Skeletal muscle tissue (tissue), 4 donors: ENCODE measurements around the gene ATP6V0E2. TPM values are rescaled to one million over a fixed set of nuclear protein-coding genes. Genes with fewer than 3 reads are reported as not detected.
"Not testable (repeated sequence)": the region's sequence is repeated elsewhere in the genome, so short reads cannot be mapped to it uniquely, and the experiment has no call there.

Experiments
- H3K27ac ChIP-seq: one replicate; pipeline ENCODE4 v1.7.0; 2013; ENCODE audit warnings: mild to moderate bottlenecking, low read depth, low read length, inconsistent platforms
- H3K27me3 ChIP-seq, 3 donors: one replicate each; pipeline ENCODE4 v1.7.0; 2013; ENCODE audit warnings: low read length in 3 of 3; ENCODE audit not compliant: control insufficient read depth in 3 of 3, insufficient read depth in 3 of 3
- H3K36me3 ChIP-seq, 3 donors: one replicate each; pipeline ENCODE4 v1.7.0; 2013; ENCODE audit warnings: low read length in 3 of 3; ENCODE audit not compliant: control insufficient read depth in 3 of 3, insufficient read depth in 3 of 3
- H3K4me1 ChIP-seq, 3 donors: one replicate each; pipeline ENCODE4 v1.7.0; 2013; ENCODE audit warnings: low read length in 3 of 3, mild to moderate bottlenecking in 3 of 3; ENCODE audit not compliant: control insufficient read depth in 3 of 3, insufficient read depth in 3 of 3
- H3K4me3 ChIP-seq, 3 donors: one replicate each; pipeline ENCODE4 v1.7.0; 2013; ENCODE audit warnings: low read length in 3 of 3
- H3K9ac ChIP-seq, 3 donors: one replicate each; pipeline ENCODE4 v1.7.0; 2013; ENCODE audit warnings: low read length in 3 of 3, mild to moderate bottlenecking in 3 of 3, moderate library complexity in 2 of 3, low read depth in 1 of 3
- H3K9me3 ChIP-seq, 3 donors: one replicate each; pipeline ENCODE4 v1.7.0; 2013; ENCODE audit warnings: low read length in 3 of 3; ENCODE audit not compliant: control insufficient read depth in 3 of 3
- total RNA-seq: library from RNA; depleted of rRNA; stranded (reverse); fragments of >200 nt; gene quantifications from one replicate; pipeline ENCODE4 v1.2.3, GENCODE V29; 2014
- donor health status: Osteomylitis.

ATP6V0E2 gene
- total RNA-seq, 1 donor from 2014 or later = 5.2 TPM

DNA sequence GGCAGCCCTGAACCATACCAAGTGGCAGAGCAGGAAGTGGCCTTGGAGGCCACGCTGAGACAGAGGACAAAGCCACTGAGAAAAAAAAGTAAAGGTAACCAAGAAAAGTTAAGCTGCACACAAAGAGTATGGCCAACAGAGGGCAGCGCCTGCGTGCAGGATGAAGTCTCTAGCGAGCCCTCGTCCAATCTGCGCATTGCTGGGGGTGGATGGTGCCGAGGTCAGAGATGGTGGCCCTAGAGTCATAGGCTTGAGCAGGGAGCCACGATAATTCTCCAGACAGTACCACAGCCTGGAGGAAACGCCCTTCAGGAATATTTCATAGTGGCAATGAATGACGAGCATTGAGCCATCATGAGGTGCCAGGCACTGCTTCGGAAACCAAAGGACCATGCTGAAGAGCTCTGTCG lies 9.7 kb downstream of the ATP6V0E2 start:
- H3K36me3 ChIP-seq = no peaks in the 10 kb centered on the region
- peak overlapping the region in 1 of 3 donors; percentile 13 for H3K4me3 ChIP-seq
- peak overlapping the region in 1 of 3 donors; percentile 3 for H3K9ac ChIP-seq
- no peaks in the 10 kb centered on the region for H3K27me3 ChIP-seq
- H3K27ac ChIP-seq = no peak overlapping the region
- no peaks in the 10 kb centered on the region for H3K9me3 ChIP-seq
- peaks cover 0 to 16% (median 10%) of the 10 kb centered on the region in 3 donors for H3K4me1 ChIP-seq

DNA sequence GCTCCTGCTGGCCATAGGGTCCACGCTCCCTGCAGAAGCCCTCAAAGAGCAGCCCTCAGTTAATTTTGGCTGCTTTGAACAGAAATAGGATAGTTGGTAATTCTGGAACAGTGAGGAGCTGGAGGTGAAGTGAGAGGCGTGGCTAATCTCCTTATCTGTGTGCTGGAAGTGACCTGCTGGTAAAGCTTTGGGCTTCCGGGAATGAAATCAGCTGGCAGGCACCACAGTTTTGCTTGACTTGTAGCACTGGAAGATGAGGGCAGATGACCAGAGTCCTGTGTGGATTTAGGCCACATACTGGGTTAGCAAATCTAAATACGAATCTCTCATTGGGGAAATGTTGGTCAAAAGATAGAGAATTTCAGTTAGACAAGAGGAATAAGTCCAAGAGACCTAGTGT lies 10.2 kb downstream of the ATP6V0E2 start:
- Histone ChIP-seq H3K9ac (no peak overlapping the region), H3K4me3 (no peak overlapping the region), H3K27ac (no peak overlapping the region), H3K4me1 (peaks cover 0 to 16% (median 10%) of the 10 kb centered on the region in 3 donors), H3K9me3 (no peaks in the 10 kb centered on the region), H3K36me3 (no peaks in the 10 kb centered on the region), H3K27me3 (no peaks in the 10 kb centered on the region)

DNA sequence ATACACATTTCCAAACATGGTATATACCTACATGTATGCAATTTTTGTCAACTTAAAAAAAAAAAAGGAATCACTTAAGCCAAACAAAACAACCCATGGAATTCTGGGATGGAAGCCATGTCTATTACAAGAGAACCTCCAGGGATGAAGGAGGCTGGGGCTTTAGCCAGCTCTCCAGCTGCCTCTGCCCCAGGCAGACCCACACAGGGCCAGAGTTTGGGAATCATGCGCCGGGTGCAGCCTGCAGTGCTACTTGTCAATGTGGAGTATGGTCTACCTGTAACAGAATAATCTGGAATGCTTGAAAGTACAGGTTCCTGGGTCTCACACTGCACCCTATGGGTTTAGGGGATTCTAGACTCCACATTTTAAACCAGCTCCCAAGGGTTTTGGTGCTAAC lies 10.8 kb downstream of the ATP6V0E2 start:
- Histone ChIP-seq H3K9me3 (no peaks in the 10 kb centered on the region), H3K4me3 (no peak overlapping the region), H3K27me3 (no peaks in the 10 kb centered on the region), H3K4me1 (peaks cover 0 to 16% (median 10%) of the 10 kb centered on the region in 3 donors), H3K9ac (no peak overlapping the region), H3K36me3 (no peaks in the 10 kb centered on the region), H3K27ac (no peak overlapping the region)

DNA sequence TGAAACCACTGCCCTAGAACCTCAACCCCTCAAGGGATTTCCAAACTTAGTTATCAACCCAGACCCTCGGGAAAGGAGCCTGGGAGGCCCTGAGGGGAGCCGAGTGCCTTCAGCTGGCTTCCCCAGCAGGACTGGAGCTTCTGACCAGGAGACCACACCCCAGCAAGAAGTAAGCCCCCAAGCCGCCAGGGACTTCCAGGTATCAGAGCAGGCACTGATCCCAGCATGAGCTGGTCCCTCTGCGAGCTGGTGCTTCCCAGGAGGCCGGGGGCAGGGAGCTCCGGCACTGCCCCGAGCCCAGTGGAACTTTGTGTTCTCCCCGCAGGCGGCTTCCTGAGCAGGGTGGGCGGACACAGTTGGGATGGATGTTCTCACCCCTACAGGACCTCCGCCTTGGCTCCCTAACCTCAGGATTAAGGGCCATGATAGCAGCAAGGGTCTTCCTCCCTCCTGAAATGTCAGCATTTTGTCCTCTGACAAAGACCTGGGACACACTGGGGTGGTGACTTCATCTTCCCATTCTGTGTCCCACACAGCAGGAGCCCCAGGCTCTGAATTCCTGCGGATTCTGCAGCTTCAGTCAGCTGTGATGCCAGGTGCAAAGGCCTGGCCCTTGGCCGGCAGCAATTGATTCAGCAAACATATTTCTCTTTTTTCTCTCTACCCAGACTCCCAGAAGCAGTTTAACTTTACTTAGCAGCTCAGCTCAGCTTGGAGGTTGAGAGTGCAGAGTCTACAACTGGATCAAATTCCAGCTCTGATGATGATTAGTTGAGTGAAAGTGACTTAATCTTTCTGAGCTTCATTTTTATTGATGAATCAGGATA lies 11.6 kb downstream of the ATP6V0E2 start:
- H3K9ac ChIP-seq = no peak overlapping the region
- H3K27ac ChIP-seq = no peak overlapping the region
- H3K27me3 ChIP-seq = no peaks in the 10 kb centered on the region
- no peaks in the 10 kb centered on the region for H3K36me3 ChIP-seq
- peaks cover 0 to 16% (median 10%) of the 10 kb centered on the region in 3 donors for H3K4me1 ChIP-seq
- no peak overlapping the region for H3K4me3 ChIP-seq
- no peaks in the 10 kb centered on the region for H3K9me3 ChIP-seq

DNA sequence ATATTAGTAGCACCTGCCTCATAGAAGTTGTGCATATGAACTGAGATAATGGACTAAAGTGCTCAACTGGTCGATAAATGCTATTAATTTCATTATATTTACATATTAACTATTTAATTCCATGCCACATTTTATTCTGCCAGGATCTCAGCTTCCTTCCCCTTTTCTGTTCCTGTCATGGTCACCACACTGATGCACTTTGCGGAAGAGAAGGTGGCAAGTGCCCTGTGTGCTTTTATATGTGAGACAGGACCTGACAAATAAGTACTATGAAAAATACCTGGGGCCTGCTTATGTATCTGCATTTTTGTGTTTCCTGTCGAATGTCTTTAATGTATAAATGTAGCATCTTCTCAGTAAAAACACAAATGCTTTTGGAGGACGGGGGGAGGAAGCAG lies 12.2 kb downstream of the ATP6V0E2 start:
- Histone ChIP-seq H3K4me3 (no peak overlapping the region), H3K4me1 (peaks cover 0 to 16% (median 10%) of the 10 kb centered on the region in 3 donors), H3K27ac (no peak overlapping the region), H3K9ac (no peak overlapping the region), H3K9me3 (no peaks in the 10 kb centered on the region), H3K27me3 (no peaks in the 10 kb centered on the region), H3K36me3 (no peaks in the 10 kb centered on the region)

DNA sequence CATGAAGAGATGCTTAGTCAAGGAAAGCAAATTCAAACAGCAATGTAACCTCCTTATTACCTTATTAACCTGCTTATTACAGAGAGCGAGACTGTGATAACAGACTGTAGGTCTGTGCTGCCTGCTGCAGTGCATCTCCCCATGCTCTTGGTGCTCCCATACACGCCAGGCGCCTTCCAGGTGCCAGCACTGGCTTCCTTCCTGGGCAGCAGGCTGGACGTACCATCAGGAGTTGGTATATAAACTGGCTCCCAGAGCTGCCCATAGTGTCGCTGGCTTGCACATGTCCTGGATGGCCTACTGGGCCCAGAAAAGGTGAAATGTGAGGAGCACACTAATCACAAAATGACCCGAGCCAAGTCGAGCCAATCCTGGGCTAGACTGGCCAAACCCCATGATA lies 13.5 kb downstream of the ATP6V0E2 start:
- Histone ChIP-seq H3K9ac (no peak overlapping the region), H3K27me3 (no peaks in the 10 kb centered on the region), H3K4me3 (no peak overlapping the region), H3K9me3 (no peaks in the 10 kb centered on the region), H3K4me1 (peaks cover 0 to 16% (median 10%) of the 10 kb centered on the region in 3 donors), H3K27ac (no peak overlapping the region), H3K36me3 (no peaks in the 10 kb centered on the region)

DNA sequence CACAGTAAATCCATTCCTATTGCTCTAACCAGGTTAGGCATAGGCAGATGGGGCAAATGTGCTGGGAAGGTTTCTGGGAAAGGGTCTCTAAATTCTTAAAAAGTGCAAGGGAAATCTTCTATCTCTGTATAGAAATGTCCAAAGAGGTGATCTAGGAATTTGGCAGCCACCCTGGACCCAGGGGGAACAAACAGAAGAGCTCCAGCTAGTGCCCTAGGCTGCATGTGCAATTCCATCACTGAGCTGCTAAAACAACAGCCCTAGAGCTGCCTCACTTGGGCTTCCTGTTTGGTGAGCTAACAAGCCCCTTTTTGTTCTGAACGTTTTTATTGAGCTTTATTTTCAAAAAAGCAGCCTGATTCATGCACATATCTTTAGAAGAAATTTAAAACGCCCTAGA lies 16.9 kb downstream of the ATP6V0E2 start:
- not testable (repeated sequence) for H3K27me3 ChIP-seq, H3K27ac ChIP-seq, H3K4me1 ChIP-seq, H3K9ac ChIP-seq, H3K4me3 ChIP-seq, H3K9me3 ChIP-seq, H3K36me3 ChIP-seq

DNA sequence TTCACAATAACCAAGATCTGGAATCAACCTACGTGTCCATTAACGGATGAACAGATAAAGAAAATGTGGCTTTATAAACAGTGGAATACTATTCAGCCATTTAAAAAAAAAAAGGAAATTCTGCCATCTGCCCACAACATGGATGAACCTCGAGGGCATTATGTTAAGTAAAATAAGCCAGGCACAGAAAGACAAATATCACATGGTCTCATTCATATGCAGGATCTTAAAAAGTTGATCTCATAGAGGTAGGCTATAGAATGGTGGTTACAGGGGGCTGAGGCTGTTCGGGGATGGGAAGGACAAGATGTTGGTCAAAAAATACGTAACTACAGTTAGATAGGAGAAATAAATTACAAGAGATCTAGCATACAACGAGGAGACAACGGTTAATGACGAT lies 21.2 kb downstream of the ATP6V0E2 start:
- H3K36me3 ChIP-seq, H3K9me3 ChIP-seq, H3K4me3 ChIP-seq, H3K4me1 ChIP-seq, H3K9ac ChIP-seq, H3K27ac ChIP-seq, H3K27me3 ChIP-seq: not testable (repeated sequence)

DNA sequence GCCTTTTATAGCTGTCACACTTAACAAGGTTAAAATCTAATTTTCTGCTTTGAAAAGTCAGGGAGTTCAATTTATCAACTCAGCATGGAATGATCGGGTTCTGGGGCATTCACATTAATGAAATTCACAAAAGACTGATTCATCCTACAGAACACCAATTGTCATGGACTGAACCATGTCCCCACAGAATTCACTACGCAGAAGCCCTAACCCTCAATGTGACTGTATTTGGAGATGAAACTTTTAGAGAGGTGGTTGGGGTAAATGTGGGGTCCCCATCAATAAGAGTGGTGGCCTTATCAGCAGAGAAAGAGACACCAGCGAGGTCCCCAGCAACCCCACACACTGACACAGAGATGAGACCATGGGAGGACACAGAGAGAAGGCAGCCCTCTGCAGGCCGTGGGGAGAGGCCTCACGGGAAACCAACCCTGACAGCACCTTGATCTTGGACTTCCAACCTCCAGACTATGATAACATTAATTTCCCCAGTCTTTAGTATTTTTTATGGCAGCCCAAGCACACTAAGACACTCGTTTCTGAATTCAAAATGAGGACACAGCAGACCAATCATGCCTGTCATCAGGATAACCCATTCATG lies 34.1 kb downstream of the ATP6V0E2 start:
- not testable (repeated sequence) for H3K27me3 ChIP-seq, H3K9ac ChIP-seq, H3K9me3 ChIP-seq, H3K27ac ChIP-seq, H3K4me3 ChIP-seq, H3K36me3 ChIP-seq, H3K4me1 ChIP-seq

DNA sequence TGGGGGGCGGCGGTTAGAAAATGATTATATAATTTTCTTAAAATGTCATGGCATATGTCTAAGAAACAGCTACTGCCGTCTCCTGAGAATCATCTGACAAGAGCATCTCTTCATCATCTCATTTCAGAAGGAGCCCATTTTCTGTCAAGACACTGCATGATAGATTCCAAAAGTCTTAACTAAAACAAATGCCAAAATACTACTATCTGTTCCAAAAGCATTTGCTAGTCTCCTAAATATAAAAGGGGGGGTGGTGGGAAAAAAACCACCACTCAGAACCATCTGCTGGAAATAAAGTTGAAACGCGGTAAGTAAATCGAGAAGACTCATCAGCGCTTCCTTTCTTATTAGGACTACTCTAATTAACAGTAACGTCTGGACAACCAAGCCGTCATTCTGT lies 36.5 kb downstream of the ATP6V0E2 start:
- not testable (repeated sequence) for H3K27ac ChIP-seq, H3K4me1 ChIP-seq, H3K4me3 ChIP-seq, H3K36me3 ChIP-seq, H3K9me3 ChIP-seq, H3K9ac ChIP-seq, H3K27me3 ChIP-seq
